LNCAP (cell line): ENCODE results near the gene PLD4.

Experiments used
- CTCF ChIP-seq: fragments of 450-650 bp; IDR thresholded peaks from 2 replicates; pipeline ENCODE4 v1.5.1; 2017; ENCODE audit warnings: mild to moderate bottlenecking

PLD4 gene

DNA sequence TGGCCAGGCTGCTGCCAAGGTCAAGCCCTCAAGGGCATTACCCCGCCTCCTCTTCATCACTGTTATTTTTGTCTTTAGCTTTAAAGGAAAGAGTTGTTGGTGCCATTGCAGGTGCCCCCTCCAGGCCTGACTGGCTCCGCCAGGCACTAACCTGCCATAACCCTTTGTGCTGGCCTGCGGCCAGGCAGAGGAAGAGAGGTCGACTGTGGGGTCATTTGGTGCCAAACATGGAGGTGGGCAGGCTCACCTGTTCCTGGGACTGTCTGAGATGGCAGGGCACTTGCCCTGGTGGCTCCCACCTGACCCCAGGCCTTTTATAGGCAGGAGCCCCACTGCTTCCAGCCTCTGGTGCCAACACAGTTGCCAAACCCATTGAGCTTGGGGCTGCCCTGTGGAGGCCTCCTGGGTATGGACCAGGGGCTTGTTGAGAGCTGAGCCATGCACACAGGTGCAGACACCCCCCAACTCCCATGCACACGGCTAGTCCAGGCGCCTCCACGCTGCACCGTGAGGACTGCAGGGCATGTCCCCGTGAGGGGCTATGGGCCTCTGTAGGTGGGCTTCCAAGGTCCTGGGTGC, 29.4 kb upstream of the PLD4 start:
- no peak for TF ChIP-seq CTCF

DNA sequence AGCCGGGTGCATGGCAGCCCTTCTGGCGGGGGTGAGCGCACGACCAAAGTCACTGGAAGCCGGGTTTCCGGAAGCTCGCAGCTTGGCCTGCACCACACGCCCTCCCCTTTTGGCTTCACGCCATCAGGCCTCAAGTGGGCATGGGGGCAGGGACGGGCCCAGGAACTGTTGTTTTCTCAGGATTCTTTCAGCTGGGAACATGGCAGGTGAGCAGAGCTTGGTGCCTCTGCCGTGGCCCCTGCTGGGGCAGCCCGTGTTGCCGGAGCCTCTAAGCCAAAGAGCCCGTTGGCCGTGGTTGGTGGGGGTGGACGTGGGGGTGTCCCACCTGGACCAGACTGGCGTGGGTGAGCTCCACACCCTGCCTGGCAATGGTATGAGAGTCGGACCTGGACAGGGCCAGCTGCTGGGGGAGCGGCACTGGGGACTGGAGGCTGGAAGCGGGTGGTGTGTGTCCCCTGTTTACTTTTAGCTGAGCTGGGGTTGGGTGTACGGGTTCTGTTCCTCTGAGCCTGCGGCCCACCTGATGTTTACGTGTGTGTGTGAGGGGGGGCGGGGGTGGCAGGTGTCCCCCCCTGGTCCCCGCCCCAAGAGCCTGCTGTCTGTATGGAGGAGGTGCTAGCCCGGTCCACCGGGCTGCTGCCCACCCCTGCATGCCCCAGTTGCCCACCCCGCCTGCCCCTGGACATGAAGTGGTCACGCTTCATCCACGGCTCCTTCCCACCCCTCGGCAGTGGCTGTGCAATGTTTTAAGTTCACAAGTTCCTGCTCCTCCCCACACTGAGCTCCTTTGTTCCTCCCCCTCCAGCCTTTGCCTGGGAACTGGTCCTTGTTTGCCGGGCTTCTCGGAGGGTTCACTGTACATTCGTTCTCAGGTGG, 28.7 kb upstream of the PLD4 start:
- no peak for TF ChIP-seq CTCF

DNA sequence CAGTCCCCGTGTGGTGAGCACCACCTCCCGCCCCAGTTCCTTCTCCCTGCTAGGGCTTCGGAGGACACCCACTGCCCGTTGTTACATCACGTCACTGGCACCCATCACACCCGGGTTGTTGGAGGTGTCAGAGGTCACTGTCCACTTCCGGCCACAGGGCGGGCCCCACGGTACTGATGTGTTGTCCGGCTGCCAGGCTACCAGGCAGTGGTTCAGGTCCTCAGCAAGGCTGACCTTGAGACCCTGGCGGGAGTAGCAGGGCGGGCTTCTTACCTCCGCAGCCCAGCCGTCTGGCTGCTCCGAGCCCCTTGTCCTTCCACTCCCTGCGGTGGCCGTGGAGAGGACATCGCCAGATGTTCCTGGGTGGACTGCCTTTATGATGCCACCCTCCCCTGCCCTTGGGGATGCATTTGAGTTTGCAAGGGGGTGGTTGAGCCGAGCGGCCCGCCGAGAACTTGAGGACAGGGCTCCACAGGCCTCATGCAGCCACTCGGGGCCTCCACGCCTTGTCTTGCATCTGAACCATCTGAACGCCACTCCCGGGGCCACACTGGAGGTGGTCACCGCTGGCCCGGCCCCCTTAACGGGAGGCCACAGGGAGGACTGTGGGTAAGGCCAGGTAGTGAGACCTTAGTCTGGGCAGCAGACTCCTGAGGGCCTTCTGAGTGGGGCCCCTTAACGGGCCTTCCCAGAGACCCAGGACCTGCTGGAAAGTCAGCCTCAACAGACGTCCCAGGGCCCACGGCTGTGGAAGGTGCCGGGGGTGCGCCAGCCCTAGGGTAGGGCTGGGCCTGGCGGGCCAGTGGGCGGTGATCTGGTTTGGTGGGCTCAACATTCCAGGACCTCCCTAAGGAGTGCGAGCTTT, 27.1 kb upstream of the PLD4 start:
- no peak for TF ChIP-seq CTCF

- no peak for TF ChIP-seq CTCF
These were observed 26.5 kb upstream of the PLD4 start for GRCh38 chr14:104898195-104898558.

- TF ChIP-seq CTCF = no peak
These were observed 25.7 kb upstream of the PLD4 start for GRCh38 chr14:104898870-104899510.

- no peak for TF ChIP-seq CTCF
These were observed 24.9 kb upstream of the PLD4 start for GRCh38 chr14:104899781-104900180.
